Upper lobe of left lung (tissue), 6 donors: ENCODE measurements around the gene ALKAL2. TPM values are rescaled to one million over a fixed set of nuclear protein-coding genes. Genes with fewer than 3 reads are reported as not detected.

ENCODE experiments used
- ATAC-seq, 2 donors: fragments of 200-7000 bp; cut with Tn5 transposase; one replicate each; pipeline ENCODE4 v1.9.1; 2022; ENCODE audit warnings: mild to moderate bottlenecking in 2 of 2, moderate library complexity in 2 of 2; ENCODE audit not compliant: low FRiP score in 2 of 2
- DNase-seq, 2 donors: peaks; one replicate each; pipeline ENCODE4 v3.0.0-alpha.2; 2019 to 2020
- H3K27ac ChIP-seq, 4 donors: fragments of 200-600 bp; sonication (generic); one replicate each; pipeline ENCODE4 v1.5.1; 2016 to 2019
- H3K27me3 ChIP-seq, 4 donors: fragments of 200-600 bp; sonication (generic); one replicate each; pipeline ENCODE4 v1.5.1; 2017 to 2019
- H3K36me3 ChIP-seq, 4 donors: fragments of 200-600 bp; sonication (generic); one replicate each; pipeline ENCODE4 v1.5.1; 2016 to 2019
- H3K4me1 ChIP-seq, 4 donors: fragments of 200-600 bp; sonication (generic); one replicate each; pipeline ENCODE4 v1.5.1; 2018 to 2019
- H3K4me3 ChIP-seq, 4 donors: fragments of 200-600 bp; sonication (generic); one replicate each; pipeline ENCODE4 v1.5.1; 2017 to 2019; ENCODE audit warnings: mild to moderate bottlenecking in 2 of 4, moderate library complexity in 1 of 4
- H3K9me3 ChIP-seq, 4 donors: fragments of 200-600 bp; sonication (generic); one replicate each; pipeline ENCODE4 v1.5.1; 2018 to 2019
- CTCF ChIP-seq, 6 experiments: fragments of 450-650 bp in 4 of 6; fragments of 200-600 bp in 2 of 6; sonication (generic) in 2 of 6; IDR thresholded peaks; one replicate each; pipeline ENCODE4 v1.5.1; 2016 to 2019; ENCODE audit warnings: antibody characterized with exemption in 6 of 6
- EP300 ChIP-seq, 4 donors: sonication (generic); formaldehyde crosslinking; IDR thresholded peaks; one replicate each; pipeline ENCODE4 v1.5.1; 2017; ENCODE audit warnings: antibody characterized with exemption in 4 of 4, control low read depth in 2 of 4
- POLR2A ChIP-seq, 4 donors: fragments of 450-650 bp; IDR thresholded peaks; one replicate each; pipeline ENCODE4 v1.5.1; 2016 to 2017; ENCODE audit warnings: antibody characterized with exemption in 4 of 4, mild to moderate bottlenecking in 2 of 4
- POLR2AphosphoS5 ChIP-seq, 2 donors: sonication (generic); formaldehyde crosslinking; IDR thresholded peaks; one replicate each; pipeline ENCODE4 v1.5.1; 2017; ENCODE audit warnings: antibody characterized with exemption in 2 of 2
- WGBS, 2 donors: methylation state at CpG; one replicate each; pipeline ENCODE4 v1.1.5; 2017 to 2018; 5-methylcytosine and 5-hydroxymethylcytosine counted together
- total RNA-seq, 6 donors: library from RNA; depleted of rRNA in 4 of 6; stranded (reverse); fragments of >200 nt in 4 of 6; gene quantifications; one replicate each; pipeline versions ENCODE4 v1.1.0 to v1.2.1, GENCODE V29; 2016 to 2021
- donor health status: DM: no; HTN: no; CAD: no; lungs with moderate emphysema.
- donor health status: DM: no; HTN: yes; CAD: no; lungs with severe emphysema.

ALKAL2 gene
- total RNA-seq, 6 donors from 2014 or later, result 8.3 to 30.7 (median 14.8) TPM

GRCh38 chr2:237878-238277 lies 50.0 kb downstream of the ALKAL2 start:
- no peak for TF ChIP-seq EP300 (IDR thresholded peaks at IDR 0.05)
- 55 to 73% methylated on average over 3 to 6 of the region's 6 CpGs for WGBS, 2 donors
- Histone ChIP-seq H3K4me3 (no peak overlapping the region), H3K27me3 (no peaks in the 10 kb centered on the region), H3K4me1 (no peaks in the 10 kb centered on the region), H3K27ac (no peak overlapping the region), H3K36me3 (peaks cover 3 to 32% (median 6%) of the 10 kb centered on the region in 4 donors), H3K9me3 (no peaks in the 10 kb centered on the region)
- DNase-seq, result no peak
- no peak for ATAC-seq

DNA sequence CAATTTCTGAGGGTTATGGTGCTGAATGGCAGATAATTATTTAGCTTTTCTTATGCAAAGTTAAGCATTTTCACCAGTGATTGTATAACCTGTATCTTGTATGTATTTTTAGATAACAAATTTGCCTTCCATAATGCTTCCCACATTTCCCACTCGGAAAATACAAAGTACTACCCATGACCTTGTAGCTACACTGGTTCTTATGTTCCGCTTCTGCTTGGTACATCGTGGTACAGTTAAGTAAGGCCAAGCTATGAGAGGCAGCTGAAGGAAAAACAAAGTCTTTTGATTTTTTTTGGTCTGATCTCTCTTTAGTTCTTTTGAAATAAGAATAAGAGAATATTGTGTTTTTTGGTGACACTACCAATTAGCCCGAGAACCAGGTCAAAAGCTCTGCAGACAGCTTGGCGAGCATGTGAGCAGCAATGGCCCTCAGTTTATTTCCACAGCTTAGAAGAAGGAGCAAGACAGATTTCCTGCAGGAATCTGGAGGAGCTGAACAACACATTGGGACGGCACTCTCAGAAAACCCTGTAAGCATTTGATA lies 50.8 kb downstream of the ALKAL2 start:
- no peak for ATAC-seq
- TF ChIP-seq POLR2AphosphoS5 (IDR thresholded peaks at IDR 0.05) (no peak), EP300 (IDR thresholded peaks at IDR 0.05) (no peak), CTCF (IDR thresholded peaks at IDR 0.05) (no peak), POLR2A (IDR thresholded peaks at IDR 0.05) (no peak)

GRCh38 chr2:234421-234820 lies 53.5 kb downstream of the ALKAL2 start:
- peaks cover 0 to 27% (median 2%) of the 10 kb centered on the region in 4 donors for H3K36me3 ChIP-seq
- 78 to 80% methylated on average over 4 of the region's 4 CpGs for WGBS, 2 donors

More for the DNA sequence above, 50.8 kb downstream of the ALKAL2 start:
- H3K4me3 ChIP-seq, result no peak overlapping the region
- WGBS, 2 donors, result 88 to 92% methylated on average over 6 of the region's 6 CpGs
- no peaks in the 10 kb centered on the region for H3K4me1 ChIP-seq
- no peaks in the 10 kb centered on the region for H3K9me3 ChIP-seq
- H3K36me3 ChIP-seq, result peaks cover 3 to 32% (median 6%) of the 10 kb centered on the region in 4 donors
- no peaks in the 10 kb centered on the region for H3K27me3 ChIP-seq
- DNase-seq, result no peak
- H3K27ac ChIP-seq, result no peak overlapping the region

GRCh38 chr2:233030-233429 lies 54.9 kb downstream of the ALKAL2 start:
- DNase-seq, result no peak
- WGBS, 2 donors, result 86 to 88% methylated on average over 7 of the region's 7 CpGs
- TF ChIP-seq POLR2AphosphoS5 (IDR thresholded peaks at IDR 0.05) (no peak), CTCF (IDR thresholded peaks at IDR 0.05) (no peak), EP300 (IDR thresholded peaks at IDR 0.05) (no peak), POLR2A (IDR thresholded peaks at IDR 0.05) (no peak)
- Histone ChIP-seq H3K27me3 (no peaks in the 10 kb centered on the region), H3K36me3 (peaks cover 0 to 37% (median 5%) of the 10 kb centered on the region in 4 donors), H3K4me3 (no peak overlapping the region), H3K4me1 (no peaks in the 10 kb centered on the region), H3K27ac (no peak overlapping the region), H3K9me3 (no peaks in the 10 kb centered on the region)
- ATAC-seq, result no peak

More at GRCh38 chr2:234421-234820, 53.5 kb downstream of the ALKAL2 start:
- no peak overlapping the region for H3K27ac ChIP-seq
- no peak for DNase-seq
- no peaks in the 10 kb centered on the region for H3K9me3 ChIP-seq
- H3K4me1 ChIP-seq, result no peaks in the 10 kb centered on the region
- no peak for ATAC-seq
- no peak for TF ChIP-seq CTCF (IDR thresholded peaks at IDR 0.05)
- no peak for TF ChIP-seq POLR2AphosphoS5 (IDR thresholded peaks at IDR 0.05)
- no peak for TF ChIP-seq EP300 (IDR thresholded peaks at IDR 0.05)
- TF ChIP-seq POLR2A (IDR thresholded peaks at IDR 0.05), result no peak
- no peaks in the 10 kb centered on the region for H3K27me3 ChIP-seq
- H3K4me3 ChIP-seq, result no peak overlapping the region

DNA sequence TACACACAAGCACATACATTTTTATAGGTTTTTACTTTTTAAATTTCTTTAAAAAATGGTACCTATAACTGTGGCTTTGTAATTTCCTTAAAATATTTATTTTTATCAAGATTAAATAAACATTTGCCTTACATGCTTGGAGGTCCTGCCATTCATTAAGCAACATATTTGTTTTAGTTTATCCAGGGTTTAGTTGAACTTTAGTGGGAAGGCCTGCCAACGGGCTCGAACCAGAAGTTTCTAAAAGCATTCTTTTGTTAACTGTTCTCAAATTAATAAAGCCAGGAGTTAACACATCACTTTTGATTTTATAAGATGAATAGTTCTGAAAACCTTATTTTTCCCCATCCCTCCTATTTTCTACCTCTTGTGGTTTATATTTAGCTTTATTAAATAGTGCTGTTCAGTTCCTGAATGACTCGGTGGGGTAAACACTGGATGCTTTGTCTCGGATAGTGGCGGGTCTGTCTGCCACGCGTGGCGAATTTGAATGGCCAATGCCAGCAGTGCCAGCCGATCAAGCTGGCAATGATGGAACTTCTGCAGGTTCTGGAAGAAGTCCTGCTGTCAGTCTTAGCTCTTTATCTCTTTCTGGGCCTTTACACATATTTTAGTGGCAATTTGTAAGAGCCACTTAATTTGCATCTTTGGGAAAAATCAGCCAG lies 56.2 kb downstream of the ALKAL2 start:
- no peak overlapping the region for H3K4me3 ChIP-seq
- no peaks in the 10 kb centered on the region for H3K27me3 ChIP-seq
- H3K4me1 ChIP-seq, result no peaks in the 10 kb centered on the region
- no peak overlapping the region for H3K27ac ChIP-seq
- peaks cover 3 to 48% (median 5%) of the 10 kb centered on the region in 4 donors for H3K36me3 ChIP-seq
- DNase-seq (no peak), ATAC-seq (no peak)
- 76 to 82% methylated on average over 9 of the region's 9 CpGs for WGBS, 2 donors
- no peaks in the 10 kb centered on the region for H3K9me3 ChIP-seq
- TF ChIP-seq EP300 (IDR thresholded peaks at IDR 0.05), result no peak
- no peak for TF ChIP-seq POLR2AphosphoS5 (IDR thresholded peaks at IDR 0.05)
- no peak for TF ChIP-seq CTCF (IDR thresholded peaks at IDR 0.05)
- TF ChIP-seq POLR2A (IDR thresholded peaks at IDR 0.05), result no peak

Other genes starting within 250 kb of the ALKAL2 start
- gene FAM110C, start 241.6 kb downstream of the ALKAL2 start, total RNA-seq, result 1 to 10 TPM; 2.7 to 6.7 (median 4.5) TPM
- 100 to 1,000 TPM in 3 of 6 donors, 10 to 100 TPM in 3; 30.5 to 140 (median 89.2) TPM for gene SH3YL1, start 24.1 kb downstream of the ALKAL2 start, total RNA-seq
- gene ACP1, start 23.1 kb downstream of the ALKAL2 start, total RNA-seq, result 100 to 1,000 TPM in 2 of 6 donors, 10 to 100 TPM in 4; 34.7 to 113 (median 73.7) TPM